Hypothalamus (tissue), 51 donors: ENCODE measurements around the gene PAPPA2.
A peak's percentile ranks its signal among the peaks of the same experiment; 100 is the strongest.
"Not testable (repeated sequence)": the region's sequence is repeated elsewhere in the genome, so short reads cannot be mapped to it uniquely, and the experiment has no call there.

ENCODE experiments used
- DNase-seq, 51 donors: peaks; one replicate each; lab custom pipeline; 2025; lab: John Stamatoyannopoulos, UW

Gene PAPPA2

DNA sequence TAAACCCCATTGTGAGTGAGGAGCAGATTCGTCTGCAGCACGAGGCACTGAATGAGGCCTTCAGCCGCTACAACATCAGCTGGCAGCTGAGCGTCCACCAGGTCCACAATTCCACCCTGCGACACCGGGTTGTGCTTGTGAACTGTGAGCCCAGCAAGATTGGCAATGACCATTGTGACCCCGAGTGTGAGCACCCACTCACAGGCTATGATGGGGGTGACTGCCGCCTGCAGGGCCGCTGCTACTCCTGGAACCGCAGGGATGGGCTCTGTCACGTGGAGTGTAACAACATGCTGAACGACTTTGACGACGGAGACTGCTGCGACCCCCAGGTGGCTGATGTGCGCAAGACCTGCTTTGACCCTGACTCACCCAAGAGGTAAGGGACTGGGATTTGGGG is 132.2 kb downstream of the PAPPA2 start:
- no peak for DNase-seq

DNA sequence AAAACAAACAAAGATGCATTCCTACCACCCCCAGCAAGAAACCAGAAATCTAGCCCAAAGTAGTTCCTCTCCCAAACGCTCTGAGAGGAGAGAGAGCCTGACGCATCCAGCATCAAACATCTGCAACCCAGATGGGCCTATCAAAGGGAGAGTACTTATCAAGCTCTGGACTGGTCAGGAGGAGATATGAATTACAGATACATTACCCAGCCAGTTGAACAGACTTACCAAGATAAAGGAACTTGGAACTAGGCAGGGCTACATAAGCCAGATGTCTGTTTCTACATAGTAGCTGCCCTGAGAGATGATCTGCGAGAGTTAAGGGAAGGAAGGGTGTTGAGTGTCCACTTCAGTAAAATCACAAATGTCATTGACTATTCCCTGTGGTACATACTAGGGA is 138.4 kb downstream of the PAPPA2 start:
- no peak for DNase-seq

DNA sequence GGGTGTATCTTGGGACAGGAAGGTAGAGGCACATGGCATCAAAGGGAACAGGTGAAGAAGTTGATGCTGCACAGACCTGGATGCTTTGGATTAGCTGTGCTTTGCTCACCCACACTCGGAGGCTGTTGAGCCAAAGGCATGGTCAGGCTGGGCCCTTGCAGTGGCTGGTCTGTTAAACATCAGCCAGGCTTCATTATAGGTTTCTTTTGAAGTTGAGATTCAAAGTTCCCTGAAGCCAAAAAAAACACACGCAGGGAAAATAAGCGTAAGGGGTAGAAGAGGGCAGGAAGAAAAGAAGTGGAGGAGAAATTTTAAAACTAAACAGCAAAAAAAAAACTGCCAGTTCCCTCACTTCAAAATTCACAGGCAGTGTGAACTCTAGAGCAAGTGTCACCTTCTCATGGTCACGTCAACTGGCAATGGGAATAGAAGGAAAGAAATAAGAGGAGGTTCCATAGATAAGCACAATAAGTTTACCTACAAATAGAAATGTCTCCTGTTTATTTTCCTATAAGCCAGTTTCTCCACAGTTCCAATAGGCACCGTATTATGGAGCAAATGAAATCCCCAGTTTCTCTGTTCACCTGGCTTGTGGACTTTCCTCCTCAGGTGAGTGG is 139.5 kb downstream of the PAPPA2 start:
- no peak for DNase-seq

DNA sequence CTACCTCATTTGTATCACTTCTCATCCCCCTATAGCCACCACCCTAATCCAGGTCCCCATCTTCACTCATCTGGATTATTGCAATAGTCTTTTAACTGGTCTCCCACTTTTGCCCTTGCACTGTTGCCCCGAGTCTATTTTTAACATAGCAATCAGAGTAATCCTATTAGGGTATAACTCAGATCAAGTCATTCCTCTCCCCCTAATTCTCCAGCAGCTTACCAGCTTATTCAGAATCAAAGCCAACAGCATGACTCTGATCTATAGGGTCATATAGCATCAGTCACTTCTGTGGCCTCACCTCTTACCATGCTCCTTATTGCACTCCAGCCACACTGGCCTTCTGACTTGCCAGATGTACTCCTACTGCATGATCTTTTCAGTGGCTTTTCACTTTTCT is 140.7 kb downstream of the PAPPA2 start:
- no peak for DNase-seq

DNA sequence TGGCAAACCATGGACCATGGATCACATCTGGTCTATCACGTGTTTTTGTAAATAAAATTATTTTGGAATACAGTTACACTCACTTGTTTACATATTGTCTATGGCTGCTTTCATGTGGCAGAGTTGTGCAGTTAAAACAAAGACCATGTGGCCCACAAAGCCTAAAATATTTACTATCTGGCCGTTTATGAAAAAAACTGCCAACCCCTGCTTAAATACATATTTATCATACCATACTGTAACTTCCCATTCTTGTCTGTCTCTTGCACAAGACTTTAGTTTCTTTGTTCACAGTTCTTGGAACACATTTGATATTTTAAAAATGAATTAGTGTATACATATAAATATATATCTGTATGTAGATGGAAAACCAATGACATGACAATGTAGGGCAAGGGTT is 141.5 kb downstream of the PAPPA2 start:
- DNase-seq: no peak

DNA sequence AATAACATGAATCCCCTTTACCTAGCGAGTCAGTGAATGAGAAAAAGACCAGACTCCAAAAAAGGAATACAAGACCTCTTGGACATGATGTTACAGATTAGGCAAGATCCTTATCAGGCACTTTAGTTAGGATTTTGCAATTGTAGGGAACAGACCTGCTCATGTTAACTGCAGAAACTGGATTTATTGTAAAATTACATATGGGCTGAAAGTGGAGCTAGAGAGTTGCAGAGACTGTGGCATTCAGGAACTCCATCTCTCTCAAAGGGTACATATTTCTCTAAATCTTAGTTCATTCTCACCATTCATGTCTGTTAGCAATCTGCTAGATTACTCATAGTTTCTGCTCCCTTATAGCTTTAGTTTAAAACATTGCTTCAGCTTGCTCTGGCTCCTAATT is 142.2 kb downstream of the PAPPA2 start:
- DNase-seq: no peak

DNA sequence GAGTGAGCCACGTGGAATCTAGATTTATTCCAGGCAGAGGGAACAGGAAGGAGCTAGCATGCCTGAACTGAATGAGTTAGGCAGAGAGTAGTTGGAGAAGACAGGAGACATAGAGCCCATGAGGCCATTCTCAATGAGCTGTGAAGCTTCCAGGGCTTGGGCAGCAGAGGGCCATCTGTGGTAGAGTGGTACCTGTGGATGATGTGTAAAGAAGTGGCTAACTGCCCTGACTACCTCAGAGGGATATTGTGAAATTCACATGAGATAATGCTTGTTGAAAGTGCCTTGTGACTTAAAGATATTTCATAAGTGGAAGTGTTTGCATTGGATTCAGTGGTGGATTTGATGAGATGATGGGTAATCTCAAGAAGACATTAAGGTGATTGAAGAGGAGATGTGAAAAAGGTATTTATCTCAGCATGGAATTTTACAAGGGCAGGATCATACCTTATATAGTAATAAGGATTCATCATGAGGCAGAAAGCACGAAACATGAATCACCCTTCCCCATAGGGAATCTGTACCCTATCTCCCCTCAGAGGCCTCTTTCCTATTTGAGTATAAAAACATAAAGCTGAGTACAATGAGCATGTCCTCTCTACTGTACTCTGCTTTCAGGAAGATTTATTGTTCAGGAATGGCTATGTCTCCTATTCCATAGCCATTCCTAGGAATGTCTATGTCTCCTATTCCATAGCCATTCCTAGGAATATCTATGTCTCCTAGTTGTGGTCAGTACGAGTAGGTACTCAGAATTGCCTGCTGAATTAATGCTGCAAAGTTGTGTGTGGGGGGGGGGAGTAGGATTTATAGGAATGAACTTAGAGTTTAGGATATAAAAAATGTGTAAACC is 146.8 kb downstream of the PAPPA2 start:
- no peak for DNase-seq

DNA sequence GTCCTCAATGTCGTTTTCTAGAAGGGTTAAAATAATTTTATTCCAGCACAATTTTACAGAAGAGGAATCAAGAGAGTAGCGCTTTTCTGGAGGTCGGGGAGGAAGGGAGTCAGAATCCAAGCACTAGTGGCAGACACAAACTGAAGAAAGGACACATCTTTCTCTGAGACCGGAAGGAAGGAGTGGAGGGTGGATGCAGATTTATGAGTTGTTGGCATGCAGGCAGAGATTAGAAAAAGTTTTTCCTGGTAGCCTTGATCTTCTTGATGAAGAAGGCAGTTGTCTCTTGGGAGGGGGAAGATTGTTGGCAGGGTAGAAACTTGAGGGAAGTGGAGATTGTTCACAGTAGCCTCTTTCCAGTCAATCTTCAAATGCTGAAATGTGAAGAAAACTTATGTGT is 149.8 kb downstream of the PAPPA2 start:
- DNase-seq: no peak

DNA sequence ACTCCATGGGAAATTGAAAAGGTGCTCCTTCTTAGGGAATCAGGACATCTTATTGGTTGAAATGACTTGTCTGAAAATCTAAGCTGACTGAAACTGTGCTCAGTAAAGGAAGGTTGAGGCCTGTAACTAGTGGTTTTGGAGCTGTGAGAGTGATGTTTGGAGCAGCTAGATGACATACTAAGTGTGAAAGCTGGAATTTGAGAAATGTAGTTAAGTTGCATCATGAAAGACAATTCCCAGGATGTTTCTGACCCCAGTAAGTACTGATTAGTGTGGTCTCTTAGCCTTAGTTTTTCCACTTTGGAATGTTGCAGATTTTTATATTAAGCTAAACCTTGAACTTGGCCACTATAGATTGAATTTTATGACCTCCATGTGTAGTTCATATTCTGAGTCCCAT is 154.9 kb downstream of the PAPPA2 start:
- no peak for DNase-seq

DNA sequence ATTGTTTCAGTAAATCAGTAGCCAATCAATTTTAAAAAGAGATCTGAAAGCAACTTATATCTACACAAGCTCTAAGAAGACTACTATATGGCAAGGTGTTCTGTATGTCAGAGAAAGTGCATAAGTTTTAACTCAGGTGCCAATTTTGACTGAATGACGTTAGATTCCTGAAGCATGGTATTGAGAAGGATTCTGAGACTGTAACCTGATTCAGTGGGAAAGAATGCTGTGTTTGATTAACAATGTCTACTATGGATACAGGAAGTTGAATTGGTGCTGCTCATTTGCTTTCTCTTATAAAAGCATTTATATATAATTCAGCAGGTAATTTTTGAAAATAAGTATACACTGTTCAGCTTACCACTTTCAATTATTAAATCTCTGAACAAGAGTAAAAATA is 156.3 kb downstream of the PAPPA2 start:
- DNase-seq: no peak

DNA sequence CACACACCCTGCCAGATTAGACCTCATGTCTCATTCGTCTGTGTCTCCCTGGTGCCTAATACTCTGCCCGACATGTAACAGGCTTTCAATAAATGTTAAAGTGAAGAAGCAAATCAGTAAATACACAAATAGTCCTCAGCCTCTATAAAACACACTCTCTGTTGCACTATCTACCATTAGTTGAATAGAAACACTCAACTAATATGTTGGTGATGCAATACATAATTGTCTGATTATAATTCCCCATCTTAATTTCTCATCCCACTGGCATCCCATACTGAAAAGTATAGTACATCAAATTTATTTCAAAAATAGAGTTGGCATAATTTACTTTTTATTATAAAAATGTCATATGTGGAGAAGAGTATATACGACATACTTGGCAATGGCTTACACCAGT is 162.4 kb downstream of the PAPPA2 start:
- no peak for DNase-seq

DNA sequence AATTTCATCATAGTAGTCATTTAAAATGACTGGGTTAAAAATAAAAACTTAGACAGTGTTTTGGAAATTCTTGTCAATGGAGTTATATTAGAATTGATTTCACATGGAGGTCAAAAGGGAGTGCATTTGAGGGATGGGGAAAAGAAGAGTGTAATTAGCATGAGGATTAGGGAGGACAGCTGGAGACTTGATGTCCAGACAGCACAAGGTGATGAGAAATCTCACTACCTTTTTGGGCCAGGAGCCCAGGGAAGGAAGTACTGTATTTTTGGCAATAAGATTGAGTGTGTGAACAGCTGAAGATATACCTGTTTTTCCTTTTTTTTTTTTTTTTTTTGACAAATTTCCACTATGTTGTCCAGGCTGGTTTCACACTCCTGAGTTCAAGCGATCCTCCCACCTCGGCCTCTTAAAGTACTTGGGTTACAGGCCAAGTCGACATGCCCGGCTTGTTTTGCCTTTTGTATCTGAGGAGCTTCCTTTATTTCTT is 163.6 kb downstream of the PAPPA2 start:
- no peak for DNase-seq

DNA sequence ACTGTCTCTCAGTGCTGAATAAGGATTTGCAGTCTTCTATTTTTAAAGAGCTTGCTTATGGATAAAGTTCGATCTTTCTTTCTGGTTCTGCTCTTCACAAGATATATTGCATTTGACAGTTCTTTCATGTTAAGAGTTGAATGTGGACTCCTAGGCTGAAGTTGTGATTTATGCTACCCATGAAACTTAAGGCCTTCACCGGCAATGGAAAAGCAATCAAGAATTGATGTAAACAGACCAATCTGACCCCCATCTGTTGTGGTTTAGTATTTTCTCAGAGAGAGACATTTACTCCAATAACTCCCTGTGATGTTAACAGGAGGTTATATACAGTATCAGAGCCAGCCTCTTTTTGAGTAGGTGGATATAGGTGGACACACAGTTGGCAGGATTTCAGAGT is 165.8 kb downstream of the PAPPA2 start:
- no peak for DNase-seq

DNA sequence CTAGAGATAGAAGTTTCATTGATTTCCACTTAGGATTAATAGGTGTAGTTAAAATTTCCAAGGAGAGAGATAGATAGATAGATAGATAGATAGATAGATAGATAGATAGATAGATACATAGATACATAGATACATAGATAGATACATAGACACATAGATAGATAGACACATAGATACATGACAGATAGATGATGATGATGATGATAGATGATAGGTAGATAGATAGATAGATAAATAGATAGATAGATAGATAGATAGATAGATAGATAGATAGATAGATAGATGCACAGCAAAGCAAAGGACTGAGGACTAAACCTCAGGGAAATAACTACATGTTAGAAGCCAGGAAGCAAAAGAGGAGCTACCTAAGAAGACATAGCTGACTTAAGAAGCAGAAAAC is 171.8 kb downstream of the PAPPA2 start:
- DNase-seq: not testable (repeated sequence)

DNA sequence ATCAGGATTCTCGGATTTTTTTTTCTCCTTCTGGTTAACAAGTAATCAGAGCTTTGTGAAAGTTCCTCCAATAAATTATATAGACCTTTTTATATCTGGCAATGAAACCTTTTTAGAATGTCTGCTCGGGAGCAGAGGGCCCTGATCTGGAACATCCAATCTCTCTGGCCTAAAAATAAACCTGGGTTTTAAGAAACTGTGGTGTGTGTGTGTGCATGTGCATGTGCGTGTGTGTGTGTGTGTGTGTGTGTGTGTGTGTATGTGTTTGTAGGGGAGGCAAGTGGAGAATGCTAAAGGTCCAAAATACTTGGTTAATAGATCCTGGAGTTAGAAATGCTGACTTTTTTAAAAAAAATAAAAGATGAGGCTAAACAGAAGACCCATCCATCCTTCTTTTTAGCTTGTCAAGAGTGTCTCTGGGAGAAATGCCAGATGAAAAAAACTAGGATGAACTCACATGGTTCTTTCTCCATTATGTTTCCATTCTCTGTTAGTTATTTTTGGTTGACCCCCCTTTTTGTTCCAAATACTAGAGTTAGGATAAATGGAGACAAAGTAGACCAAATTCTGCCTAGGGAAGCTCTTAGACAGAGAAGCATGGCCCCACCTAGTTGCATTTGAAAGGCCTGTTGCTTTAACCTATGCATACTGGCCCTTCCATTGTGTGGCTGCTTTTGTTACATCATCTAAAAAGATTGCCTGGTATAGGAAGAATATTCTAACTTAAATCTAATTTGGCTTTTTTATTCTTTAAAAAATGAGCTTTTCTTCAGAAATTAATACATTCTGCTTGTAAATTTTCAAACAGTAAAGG is 175.9 kb downstream of the PAPPA2 start:
- DNase-seq: no peak

DNA sequence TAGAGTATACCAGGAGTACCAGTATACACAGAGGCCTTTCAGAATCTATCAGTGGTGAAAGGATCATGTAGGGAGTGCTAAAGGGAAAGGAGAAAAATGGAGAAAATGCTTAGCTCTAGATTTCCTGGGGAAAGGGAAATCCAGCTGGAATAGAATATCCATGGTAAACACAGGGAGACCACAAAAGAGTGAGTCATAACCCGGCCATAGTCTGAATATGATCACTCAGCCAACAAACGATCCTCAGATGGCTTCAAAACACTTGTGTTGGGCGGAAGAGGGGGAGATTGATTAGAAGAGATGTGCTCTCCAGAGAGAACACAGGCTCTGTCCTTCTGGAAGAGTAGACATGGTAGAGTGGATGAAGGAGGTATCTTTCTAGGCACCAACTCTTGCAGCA is 180.6 kb downstream of the PAPPA2 start:
- DNase-seq: no peak

DNA sequence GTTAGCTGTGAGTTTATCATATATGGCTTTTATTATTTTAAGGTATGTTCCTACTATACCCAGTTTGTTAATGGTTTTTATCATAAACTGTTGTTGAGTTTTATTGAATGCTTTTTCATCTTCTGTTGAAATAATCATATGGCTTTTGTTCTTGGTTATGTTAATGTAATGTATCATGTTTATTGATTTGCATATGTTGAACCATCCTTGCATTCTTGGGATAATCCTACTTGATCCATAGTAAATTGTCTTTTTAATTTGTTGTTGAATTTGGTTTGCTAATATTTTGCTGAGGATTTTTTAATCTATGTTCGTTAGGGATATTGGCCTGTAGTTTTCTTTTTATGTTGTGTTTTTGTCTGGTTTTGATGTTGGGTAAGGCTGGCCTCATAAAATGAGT is 185.6 kb downstream of the PAPPA2 start:
- DNase-seq: no peak

DNA sequence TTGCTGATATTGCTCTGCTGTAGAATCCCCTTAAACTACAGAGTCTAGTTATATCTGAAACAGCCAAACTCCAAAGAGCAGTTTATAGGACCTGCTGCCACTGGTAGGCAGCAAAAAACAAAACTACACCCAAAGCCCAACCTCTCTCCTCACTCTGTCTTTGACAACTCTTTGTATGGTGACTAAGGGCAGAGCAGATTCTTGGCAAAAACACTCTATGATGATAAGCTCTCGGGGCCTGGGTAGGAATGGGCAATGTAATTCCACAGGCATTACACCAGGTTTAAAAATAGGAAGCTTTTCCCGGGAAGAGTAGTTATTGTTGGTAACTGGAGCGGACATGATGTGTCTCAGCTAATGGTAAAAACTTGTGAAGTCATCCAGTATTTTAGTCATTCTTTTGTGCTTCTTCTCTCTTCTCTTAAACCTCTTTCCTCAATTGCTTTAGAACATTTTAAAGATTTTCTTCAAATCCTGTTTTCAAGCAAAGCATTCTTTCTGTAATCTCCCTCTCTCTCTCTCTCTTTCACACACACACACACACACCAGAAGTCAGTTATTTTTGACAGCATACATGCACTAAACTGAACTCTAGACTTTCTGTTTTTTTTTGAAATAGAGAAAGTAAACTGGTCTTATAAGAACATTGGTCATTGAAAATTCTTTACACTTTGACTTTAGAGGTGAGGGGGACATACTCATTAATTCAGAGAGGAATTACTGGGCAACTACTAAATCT is 193.5 kb downstream of the PAPPA2 start:
- DNase-seq: peak in 4 of 51 donors; percentile 2 to 19 (median 6)

DNA sequence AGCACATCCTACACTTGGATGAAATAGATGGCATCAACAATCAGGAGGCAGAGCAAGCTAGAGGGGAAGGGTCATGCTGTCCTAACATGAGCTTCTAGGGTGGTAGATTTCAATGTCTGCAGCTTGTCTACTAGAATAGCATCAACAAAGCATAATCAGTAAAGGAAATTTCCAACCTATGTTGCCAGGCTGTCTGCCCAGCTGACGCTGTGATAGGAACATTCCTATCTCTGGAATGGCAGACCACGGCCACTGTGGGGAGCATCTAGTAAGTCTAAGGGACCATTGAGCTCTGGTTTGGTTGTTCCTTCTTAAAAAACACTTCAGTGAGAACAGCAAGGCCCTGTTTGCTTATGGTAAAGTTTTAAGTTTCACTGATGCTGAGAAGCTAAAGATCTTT is 206.8 kb downstream of the PAPPA2 start:
- DNase-seq: no peak

DNA sequence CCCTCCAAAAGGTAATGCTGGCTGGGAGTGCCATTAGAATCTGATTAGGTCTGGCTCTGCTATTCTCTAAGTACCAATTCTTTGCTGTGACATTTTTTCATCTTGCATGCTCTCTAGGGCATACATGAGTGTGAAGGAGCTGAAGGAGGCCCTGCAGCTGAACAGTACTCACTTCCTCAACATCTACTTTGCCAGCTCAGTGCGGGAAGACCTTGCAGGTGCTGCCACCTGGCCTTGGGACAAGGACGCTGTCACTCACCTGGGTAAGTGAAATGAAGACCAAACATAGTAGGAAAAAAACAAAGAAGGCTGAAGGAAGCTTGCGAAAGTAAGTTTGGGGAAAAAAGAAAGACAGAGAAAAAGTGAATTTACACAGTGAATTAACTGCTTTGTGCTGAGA is 207.9 kb downstream of the PAPPA2 start:
- no peak for DNase-seq
